PFSK-1 (cell line): ENCODE measurements around the gene MDC1.

ENCODE experiments used
- FOXP2 ChIP-seq: optimal IDR thresholded peaks from 2 replicates; pipeline ENCODE3; 2011; ENCODE audit warnings: borderline replicate concordance, control low read depth, inconsistent platforms; ENCODE audit not compliant: insufficient read depth; ENCODE audit errors: extremely low read length, extremely low read depth
- POLR2AphosphoS5 ChIP-seq: IDR thresholded peaks from 2 replicates; pipeline ENCODE4 v1.6.1; 2012; ENCODE audit warnings: low read depth, mild to moderate bottlenecking, control low read depth, low read length, moderate library complexity

DNA sequence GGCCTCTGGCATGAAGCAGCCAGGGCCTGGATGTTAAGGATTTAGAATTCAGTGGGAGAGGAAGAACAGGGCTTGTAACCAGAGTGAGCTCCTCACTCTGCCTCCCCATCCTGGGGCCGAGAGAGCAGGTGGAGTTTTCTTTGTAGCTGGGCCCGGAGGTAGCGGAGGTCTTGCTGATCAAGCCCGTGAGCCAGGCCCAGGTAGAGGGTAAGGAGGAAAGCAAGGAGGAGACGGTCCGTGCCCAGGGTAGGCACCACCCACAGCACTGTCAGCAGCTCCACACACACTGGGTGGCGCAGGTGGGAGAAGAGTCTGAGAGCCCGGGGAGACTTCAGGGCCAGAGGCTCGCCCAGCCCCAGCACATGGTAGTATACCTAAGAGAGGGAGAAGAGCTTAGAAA, 28.5 kb downstream of the MDC1 start:
- TF ChIP-seq FOXP2 (no peak), POLR2AphosphoS5 (no peak)
